ACC112 (cell line): ENCODE data around the gene ALPL.

Source experiments
- H2AFZ ChIP-seq: fragments of 200-600 bp; sonication (generic); one replicate; pipeline ENCODE4 v1.6.0; 2017; ENCODE audit warnings: antibody characterized with exemption, low read length; ENCODE audit not compliant: unreplicated experiment
- H3K27ac ChIP-seq: fragments of 200-600 bp; sonication (generic); 2 replicates; pipeline ENCODE4 v1.5.1; 2014; ENCODE audit warnings: low read depth, mild to moderate bottlenecking, antibody characterized with exemption, low read length, moderate library complexity
- H3K27me3 ChIP-seq: fragments of 200-600 bp; sonication (generic); 2 replicates; pipeline ENCODE4 v1.6.1; 2014; ENCODE audit warnings: mild to moderate bottlenecking, antibody characterized with exemption, low read length, moderate library complexity, mixed read lengths; ENCODE audit not compliant: insufficient read depth
- H3K36me3 ChIP-seq: fragments of 200-600 bp; sonication (generic); 2 replicates; pipeline ENCODE4 v1.6.1; 2016; ENCODE audit warnings: mild to moderate bottlenecking, antibody characterized with exemption, low read length, moderate library complexity, mixed read lengths; ENCODE audit not compliant: insufficient read depth
- H3K4me1 ChIP-seq: fragments of 200-600 bp; sonication (generic); one replicate; pipeline ENCODE4 v1.6.1; 2016; ENCODE audit warnings: low read length, mixed read lengths; ENCODE audit not compliant: insufficient read depth, unreplicated experiment, control insufficient read depth
- H3K4me3 ChIP-seq: fragments of 200-600 bp; sonication (generic); 2 replicates; pipeline ENCODE4 v1.5.1; 2014; ENCODE audit warnings: mild to moderate bottlenecking, low read depth, low read length
- H3K79me2 ChIP-seq: fragments of 200-600 bp; sonication (generic); one replicate; pipeline ENCODE4 v1.6.0; 2016; ENCODE audit warnings: low read length; ENCODE audit not compliant: control insufficient read depth, unreplicated experiment, insufficient read depth

The ALPL gene

DNA sequence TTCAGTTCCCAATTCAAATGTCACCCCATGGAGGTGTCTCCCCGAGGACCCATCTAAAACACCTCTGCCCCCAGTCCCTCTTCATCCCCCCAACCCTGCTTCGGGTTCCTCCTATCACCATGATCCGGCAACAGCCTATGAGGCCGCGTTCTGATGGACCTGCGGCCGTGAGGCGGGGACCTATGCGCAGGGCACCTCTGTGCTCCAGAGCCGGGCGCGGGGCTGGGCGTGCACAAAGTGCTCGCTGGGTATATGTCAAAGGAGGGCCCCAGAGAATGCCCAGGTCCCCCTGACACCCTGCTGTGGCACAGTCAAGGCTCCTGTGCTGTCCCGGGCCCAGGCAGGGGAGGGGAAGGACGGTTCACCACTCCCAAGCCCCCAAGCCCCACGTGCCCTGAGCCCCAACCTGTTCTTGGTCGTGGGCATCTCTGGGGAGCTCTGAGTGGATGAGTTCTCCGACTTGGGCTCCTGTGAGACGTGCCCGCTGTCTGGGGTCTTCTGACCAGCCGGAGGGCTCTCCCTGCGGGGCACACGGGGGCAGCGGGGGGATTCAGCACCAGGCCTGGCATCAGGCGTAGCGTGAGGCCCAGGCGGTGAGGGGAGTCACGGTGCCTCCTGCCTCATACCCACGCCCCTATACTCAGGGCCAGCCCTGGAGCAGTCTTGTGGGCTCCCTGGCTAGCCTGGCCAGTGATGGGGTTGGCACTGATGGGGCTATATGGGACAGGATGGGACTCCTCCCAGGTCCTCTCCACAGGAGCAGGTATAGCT is 92.2 kb downstream of the ALPL start:
- Histone ChIP-seq H3K4me3 (no peak overlapping the region), H3K4me1 (no peaks in the 10 kb centered on the region), H3K27ac (no peak overlapping the region), H3K79me2 (no peaks in the 10 kb centered on the region), H2AFZ (no peak overlapping the region), H3K27me3 (peaks cover 9% of the 10 kb centered on the region; the same call in 1 of the 2 replicates), H3K36me3 (no peaks in the 10 kb centered on the region)

DNA sequence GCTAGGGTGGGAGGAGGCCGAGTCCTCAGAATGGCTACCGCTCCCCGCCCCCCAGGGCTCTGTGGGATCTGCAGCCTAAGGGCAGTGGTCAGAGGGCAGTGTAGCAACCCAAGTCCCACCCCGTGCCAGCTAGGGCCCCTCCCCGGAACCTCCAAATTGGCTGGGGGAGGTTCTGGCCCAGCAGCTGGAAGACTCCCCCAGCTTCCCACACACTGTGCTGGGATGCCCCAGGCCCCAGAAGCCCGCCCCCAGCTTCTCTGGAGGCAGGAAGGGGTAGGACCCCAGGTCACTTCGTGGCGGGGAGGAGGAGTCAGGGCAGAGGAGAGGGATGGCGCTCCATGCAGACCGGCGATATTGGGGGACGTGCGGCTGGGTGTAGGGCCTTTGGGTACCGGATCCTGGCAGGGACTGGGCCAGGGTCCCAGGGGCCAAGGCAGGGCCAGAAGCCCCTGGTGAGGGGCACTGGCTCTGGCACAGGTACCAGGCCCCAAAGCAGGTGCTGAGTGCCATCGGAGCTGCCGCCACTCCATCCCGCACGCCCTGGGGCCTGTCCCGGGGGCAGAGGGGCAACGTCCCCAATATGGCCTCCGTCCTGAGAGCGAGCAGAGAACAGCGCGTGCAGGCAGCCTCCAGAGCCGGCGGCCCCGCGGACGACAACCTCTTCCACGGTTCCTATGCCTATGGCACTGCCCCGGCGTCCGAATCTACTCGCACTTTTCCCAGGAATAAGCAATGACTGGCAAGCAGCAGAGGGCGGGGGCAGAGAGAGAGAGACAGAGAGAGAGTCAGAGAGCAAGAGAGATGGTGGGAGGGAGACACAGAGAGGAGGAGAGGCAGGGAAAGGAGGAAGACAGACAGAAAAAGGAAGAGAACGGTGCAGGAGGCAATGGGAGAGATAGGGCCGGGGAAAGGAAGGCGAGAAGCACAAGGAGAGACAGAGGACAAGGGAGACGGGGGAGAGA is 94.2 kb downstream of the ALPL start:
- H3K27me3 ChIP-seq, result peaks cover 9% of the 10 kb centered on the region; the same call in 1 of the 2 replicates

DNA sequence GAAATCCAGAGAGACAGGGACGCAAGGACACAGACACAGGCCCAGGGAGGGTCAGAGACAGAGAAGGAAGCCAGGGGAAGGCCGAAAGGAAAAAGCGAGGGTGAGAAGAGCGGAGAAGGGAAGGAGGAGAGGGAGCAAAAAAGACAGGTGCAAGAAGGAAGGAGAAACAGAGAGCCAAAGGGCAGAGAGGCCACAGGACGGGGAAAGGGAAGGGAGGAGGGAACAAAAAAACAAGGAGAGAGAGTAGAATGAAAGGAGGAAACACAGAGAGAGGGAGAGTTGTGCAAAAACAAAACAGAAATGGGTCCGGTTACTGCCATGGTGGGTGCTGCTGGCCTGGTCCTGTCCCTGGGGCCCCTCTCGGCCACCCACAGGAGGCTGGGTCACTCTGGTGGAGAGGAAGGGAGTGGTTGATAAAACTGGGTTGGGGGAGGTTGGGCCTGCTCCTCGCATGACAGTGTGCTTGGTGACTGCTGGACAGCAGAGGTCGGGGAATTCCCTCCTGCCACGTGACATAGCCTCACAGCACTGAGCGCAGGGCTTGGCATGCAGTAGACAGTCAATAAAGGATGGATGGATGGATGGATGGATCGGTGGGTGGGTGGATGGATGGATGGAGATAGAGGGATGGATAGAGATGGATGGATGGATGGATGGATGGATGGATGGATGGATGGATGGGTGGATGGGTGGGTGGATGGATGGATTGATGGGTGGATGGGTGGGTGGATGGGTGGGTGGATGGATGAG is 95.2 kb downstream of the ALPL start:
- H3K27ac ChIP-seq, result no peak overlapping the region
- no peak overlapping the region for H2AFZ ChIP-seq
- no peaks in the 10 kb centered on the region for H3K36me3 ChIP-seq
- H3K4me1 ChIP-seq, result no peaks in the 10 kb centered on the region
- no peak overlapping the region for H3K4me3 ChIP-seq
- H3K27me3 ChIP-seq, result peaks cover 9% of the 10 kb centered on the region; the same call in 1 of the 2 replicates
- no peaks in the 10 kb centered on the region for H3K79me2 ChIP-seq

More for the DNA sequence above, 94.2 kb downstream of the ALPL start:
- H2AFZ ChIP-seq, result no peak overlapping the region
- H3K4me3 ChIP-seq, result no peak overlapping the region
- H3K79me2 ChIP-seq, result no peaks in the 10 kb centered on the region
- H3K36me3 ChIP-seq, result no peaks in the 10 kb centered on the region
- no peak overlapping the region for H3K27ac ChIP-seq
- H3K4me1 ChIP-seq, result no peaks in the 10 kb centered on the region

DNA sequence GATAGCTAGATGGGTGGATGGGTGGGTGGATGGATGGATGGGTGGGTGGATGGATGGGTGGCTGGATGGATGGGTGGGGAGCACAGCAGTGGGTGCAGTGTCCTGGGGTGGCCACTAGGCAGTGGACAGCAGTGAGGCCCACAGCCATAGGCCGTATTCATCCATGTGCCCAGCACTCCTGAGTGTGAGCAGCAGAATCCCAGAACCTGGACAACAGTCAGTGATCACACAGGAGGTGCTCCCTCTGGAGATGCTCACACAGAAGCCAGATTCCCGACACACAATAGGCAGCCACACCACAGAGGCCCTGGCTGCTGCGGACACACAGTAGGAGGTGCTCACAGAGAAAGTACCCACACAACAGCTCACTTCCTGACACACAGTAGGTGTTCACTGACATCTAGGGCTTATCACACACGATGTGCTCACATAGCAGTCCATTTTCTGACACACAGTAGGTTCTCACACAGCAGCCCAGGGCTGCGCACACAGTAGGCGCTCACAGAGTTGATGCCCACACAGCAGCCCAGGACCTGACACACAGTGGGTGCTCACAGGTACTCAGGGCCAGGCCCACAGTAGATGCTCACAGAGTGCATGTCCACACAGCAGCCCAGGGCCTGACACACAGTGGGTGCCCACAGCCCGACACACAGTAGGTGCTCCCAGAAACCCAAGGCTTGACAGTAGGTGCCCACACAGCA is 95.9 kb downstream of the ALPL start:
- Histone ChIP-seq H3K27ac (no peak overlapping the region), H3K27me3 (peaks cover 7% of the 10 kb centered on the region; the same call in 1 of the 2 replicates), H3K4me3 (no peak overlapping the region), H3K79me2 (no peaks in the 10 kb centered on the region), H3K4me1 (no peaks in the 10 kb centered on the region), H2AFZ (no peak overlapping the region), H3K36me3 (no peaks in the 10 kb centered on the region)

DNA sequence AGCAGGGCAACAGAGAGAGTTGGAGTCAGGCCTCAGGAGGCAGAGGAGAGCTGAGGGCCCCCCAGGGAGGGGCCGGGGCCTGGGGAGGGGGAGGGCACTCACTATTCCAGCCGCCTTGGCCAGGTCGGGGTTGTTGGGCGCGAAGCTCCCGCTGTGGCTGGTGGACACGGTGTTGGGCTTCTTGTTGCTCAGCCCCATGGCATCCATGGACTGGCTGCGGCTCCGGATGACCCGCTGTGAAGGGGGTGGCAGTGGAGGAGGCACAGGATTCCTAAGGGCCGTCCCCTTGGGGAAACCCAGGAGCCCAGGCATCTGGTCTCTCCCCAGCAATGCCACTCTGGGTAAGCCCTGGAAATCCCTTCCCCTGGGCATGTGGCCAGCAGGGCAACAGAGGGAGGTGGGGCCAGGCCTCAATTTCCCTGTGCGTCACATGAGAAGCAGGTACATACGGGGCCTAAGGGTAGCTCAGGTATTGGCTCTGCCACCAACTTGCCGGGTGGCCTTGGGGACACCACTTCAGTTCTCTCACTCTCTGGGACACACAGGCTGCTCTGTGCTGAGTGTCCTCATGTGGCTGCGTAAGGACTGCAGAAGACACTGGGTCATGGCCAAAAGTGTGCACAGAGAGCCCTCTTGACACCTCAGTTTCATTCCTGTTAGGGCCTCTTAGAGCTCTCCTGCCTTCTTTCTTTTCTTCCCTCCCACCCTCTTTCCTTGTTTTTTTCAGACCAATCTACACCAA is 96.9 kb downstream of the ALPL start:
- Histone ChIP-seq H3K27ac (no peak overlapping the region), H3K79me2 (no peaks in the 10 kb centered on the region), H3K27me3 (peaks cover 5% of the 10 kb centered on the region; the same call in 1 of the 2 replicates), H3K36me3 (no peaks in the 10 kb centered on the region), H2AFZ (no peak overlapping the region), H3K4me3 (no peak overlapping the region), H3K4me1 (no peaks in the 10 kb centered on the region)

GRCh38 chr1:21607549-21608529 is 98.6 kb downstream of the ALPL start:
- Histone ChIP-seq H3K4me1 (no peaks in the 10 kb centered on the region), H3K79me2 (no peaks in the 10 kb centered on the region), H3K27ac (no peak overlapping the region), H3K27me3 (peaks cover 3% of the 10 kb centered on the region; the same call in 1 of the 2 replicates), H3K4me3 (no peak overlapping the region), H3K36me3 (no peaks in the 10 kb centered on the region), H2AFZ (no peak overlapping the region)

DNA sequence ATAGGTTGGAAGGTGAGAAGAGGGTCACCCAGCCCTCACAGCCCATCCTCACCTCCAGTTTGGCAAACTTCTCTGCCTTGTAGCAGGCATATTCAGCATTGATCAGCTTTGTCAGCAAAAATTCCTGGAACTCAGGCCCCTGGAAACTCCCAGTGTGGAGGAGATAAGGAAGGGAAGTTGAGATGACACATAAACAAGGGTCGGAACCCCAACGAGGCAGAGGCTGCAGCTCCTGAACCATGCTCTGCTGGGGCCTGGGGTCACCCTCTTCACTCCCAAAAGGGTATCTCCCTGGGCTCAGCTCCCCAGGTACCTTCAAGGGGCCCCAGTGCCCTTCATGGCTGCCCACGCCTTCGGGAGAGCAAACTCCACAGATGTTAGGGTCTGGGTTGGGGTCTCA is 99.6 kb downstream of the ALPL start:
- no peak overlapping the region for H3K4me3 ChIP-seq
- H2AFZ ChIP-seq, result no peak overlapping the region

DNA sequence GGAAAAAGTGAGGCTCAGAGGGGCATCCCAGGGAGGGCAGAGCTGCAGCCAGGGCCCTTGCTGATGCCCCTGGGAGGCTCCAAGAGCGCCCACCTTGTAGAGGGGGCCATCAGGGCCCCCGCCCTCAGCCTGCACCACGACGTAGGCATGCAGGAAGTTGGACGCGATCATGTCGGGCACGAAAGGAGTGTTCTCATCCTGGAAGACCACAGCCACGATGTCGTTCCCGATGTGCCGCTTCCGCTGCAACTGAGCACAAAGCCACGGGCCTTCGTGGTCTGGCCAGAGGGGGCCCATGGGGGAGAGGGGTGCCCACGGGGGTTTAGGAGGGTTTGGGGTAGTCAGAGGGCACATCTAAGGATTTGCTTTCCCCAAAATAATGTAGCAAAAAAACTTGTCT is 100.8 kb downstream of the ALPL start:
- Histone ChIP-seq H3K36me3 (no peaks in the 10 kb centered on the region), H3K4me3 (no peak overlapping the region), H3K4me1 (no peaks in the 10 kb centered on the region), H3K27ac (no peak overlapping the region), H3K79me2 (no peaks in the 10 kb centered on the region), H2AFZ (no peak overlapping the region), H3K27me3 (no peaks in the 10 kb centered on the region; the same call in 1 of the 2 replicates)

More for the DNA sequence above, 99.6 kb downstream of the ALPL start:
- no peaks in the 10 kb centered on the region for H3K36me3 ChIP-seq
- no peak overlapping the region for H3K27ac ChIP-seq
- H3K79me2 ChIP-seq, result no peaks in the 10 kb centered on the region
- no peaks in the 10 kb centered on the region; the same call in 1 of the 2 replicates for H3K27me3 ChIP-seq
- no peaks in the 10 kb centered on the region for H3K4me1 ChIP-seq
